ENCODE measurements around the gene RPL13A.
A peak's percentile ranks its signal among the peaks of the same experiment; 100 is the strongest.

The RPL13A gene

GRCh38 chr19:49468199-49468598 lies 19.2 kb upstream of the RPL13A start:
- no peak for TF ChIP-seq TEAD4 (IDR thresholded peaks at IDR 0.05)
- TF ChIP-seq YY1 (IDR thresholded peaks at IDR 0.05; ENCODE audit: low read depth) = no peak
- TF ChIP-seq, protein P1, sequence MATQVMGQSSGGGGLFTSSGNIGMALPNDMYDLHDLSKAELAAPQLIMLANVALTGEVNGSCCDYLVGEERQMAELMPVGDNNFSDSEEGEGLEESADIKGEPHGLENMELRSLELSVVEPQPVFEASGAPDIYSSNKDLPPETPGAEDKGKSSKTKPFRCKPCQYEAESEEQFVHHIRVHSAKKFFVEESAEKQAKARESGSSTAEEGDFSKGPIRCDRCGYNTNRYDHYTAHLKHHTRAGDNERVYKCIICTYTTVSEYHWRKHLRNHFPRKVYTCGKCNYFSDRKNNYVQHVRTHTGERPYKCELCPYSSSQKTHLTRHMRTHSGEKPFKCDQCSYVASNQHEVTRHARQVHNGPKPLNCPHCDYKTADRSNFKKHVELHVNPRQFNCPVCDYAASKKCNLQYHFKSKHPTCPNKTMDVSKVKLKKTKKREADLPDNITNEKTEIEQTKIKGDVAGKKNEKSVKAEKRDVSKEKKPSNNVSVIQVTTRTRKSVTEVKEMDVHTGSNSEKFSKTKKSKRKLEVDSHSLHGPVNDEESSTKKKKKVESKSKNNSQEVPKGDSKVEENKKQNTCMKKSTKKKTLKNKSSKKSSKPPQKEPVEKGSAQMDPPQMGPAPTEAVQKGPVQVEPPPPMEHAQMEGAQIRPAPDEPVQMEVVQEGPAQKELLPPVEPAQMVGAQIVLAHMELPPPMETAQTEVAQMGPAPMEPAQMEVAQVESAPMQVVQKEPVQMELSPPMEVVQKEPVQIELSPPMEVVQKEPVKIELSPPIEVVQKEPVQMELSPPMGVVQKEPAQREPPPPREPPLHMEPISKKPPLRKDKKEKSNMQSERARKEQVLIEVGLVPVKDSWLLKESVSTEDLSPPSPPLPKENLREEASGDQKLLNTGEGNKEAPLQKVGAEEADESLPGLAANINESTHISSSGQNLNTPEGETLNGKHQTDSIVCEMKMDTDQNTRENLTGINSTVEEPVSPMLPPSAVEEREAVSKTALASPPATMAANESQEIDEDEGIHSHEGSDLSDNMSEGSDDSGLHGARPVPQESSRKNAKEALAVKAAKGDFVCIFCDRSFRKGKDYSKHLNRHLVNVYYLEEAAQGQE (IDR thresholded peaks at IDR 0.05; ENCODE audit: low read depth) = no peak
- TF ChIP-seq, protein P2, sequence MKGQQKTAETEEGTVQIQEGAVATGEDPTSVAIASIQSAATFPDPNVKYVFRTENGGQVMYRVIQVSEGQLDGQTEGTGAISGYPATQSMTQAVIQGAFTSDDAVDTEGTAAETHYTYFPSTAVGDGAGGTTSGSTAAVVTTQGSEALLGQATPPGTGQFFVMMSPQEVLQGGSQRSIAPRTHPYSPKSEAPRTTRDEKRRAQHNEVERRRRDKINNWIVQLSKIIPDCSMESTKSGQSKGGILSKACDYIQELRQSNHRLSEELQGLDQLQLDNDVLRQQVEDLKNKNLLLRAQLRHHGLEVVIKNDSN (IDR thresholded peaks at IDR 0.05) = peak; percentile 82
- no peak for TF ChIP-seq EGR1 (IDR thresholded peaks at IDR 0.05)

DNA sequence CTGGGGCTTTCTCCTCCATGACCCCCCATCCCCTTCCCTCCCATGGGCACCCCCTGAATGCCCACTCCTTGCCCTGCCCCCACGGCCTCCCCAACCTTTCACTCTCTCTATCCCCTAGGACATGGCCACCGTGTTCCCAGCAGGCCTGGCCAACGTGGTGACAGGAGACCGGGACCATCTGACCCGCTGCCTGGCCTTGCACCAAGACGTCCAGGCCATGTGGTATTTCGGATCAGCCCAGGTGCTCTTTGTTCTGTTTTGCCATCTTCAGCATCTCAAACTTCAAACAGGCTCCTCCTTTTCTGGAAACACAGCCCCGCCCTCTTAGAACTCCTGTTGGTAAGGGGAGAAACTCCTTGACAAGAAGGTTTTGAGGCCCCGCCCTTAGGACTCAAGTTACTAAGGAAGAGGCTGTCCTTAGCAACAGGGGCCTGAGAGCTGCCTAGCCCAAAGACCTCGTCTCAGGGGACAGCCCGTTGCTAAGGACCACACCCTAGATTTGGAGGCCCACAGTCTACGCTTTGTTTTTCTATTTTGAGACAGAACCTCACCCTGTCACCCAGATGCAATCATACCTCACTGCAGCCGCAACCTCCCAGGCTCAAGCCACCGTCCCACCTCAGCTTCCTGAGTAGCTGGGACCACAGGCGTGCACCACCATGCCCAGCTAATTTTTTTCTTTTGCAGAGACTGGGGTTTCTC lies 18.5 kb upstream of the RPL13A start:
- TF ChIP-seq EP300 (IDR thresholded peaks at IDR 0.05; ENCODE audit: borderline replicate concordance) = no peak
- TF ChIP-seq EGR1 (IDR thresholded peaks at IDR 0.05) = no peak
- no peak for TF ChIP-seq FOXM1 (IDR thresholded peaks at IDR 0.05; ENCODE audit: borderline replicate concordance, low read depth)
- no peak for TF ChIP-seq ZBTB7A (IDR thresholded peaks at IDR 0.05; ENCODE audit: low read depth)
- TF ChIP-seq MAX (IDR thresholded peaks at IDR 0.05) = no peak
- no peak for TF ChIP-seq TEAD4 (IDR thresholded peaks at IDR 0.05)
- no peak for TF ChIP-seq YY1 (IDR thresholded peaks at IDR 0.05; ENCODE audit: low read depth)
- TF ChIP-seq NFIC (IDR thresholded peaks at IDR 0.05) = no peak
- TF ChIP-seq TAF1 (IDR thresholded peaks at IDR 0.05; ENCODE audit: low read depth) = no peak
- TF ChIP-seq, protein P2 (IDR thresholded peaks at IDR 0.05) = no peak
- TF ChIP-seq, protein P1 (IDR thresholded peaks at IDR 0.05; ENCODE audit: low read depth) = no peak
- no peak for TF ChIP-seq CEBPB (IDR thresholded peaks at IDR 0.05)
- no peak for TF ChIP-seq RAD21 (IDR thresholded peaks at IDR 0.05; ENCODE audit: low read depth)
- TF ChIP-seq TCF12 (IDR thresholded peaks at IDR 0.05; ENCODE audit: low read depth) = no peak
- TF ChIP-seq CREB1 (IDR thresholded peaks at IDR 0.05; ENCODE audit: low read depth) = no peak

- TF ChIP-seq, protein P1 (IDR thresholded peaks at IDR 0.05; ENCODE audit: low read depth) = no peak
- TF ChIP-seq TEAD4 (IDR thresholded peaks at IDR 0.05) = no peak
- TF ChIP-seq FOXM1 (IDR thresholded peaks at IDR 0.05; ENCODE audit: borderline replicate concordance, low read depth) = no peak
- no peak for TF ChIP-seq ZBTB7A (IDR thresholded peaks at IDR 0.05; ENCODE audit: low read depth)
- peak; percentile 21; the same call in 1 of the 2 replicates for TF ChIP-seq RAD21 (IDR thresholded peaks at IDR 0.05; ENCODE audit: low read depth)
- TF ChIP-seq EP300 (IDR thresholded peaks at IDR 0.05; ENCODE audit: borderline replicate concordance) = no peak
- no peak for TF ChIP-seq TAF1 (IDR thresholded peaks at IDR 0.05; ENCODE audit: low read depth)
- TF ChIP-seq, protein P2 (IDR thresholded peaks at IDR 0.05) = no peak
Observed at GRCh38 chr19:49469828-49470614, 17.4 kb upstream of the RPL13A start.

DNA sequence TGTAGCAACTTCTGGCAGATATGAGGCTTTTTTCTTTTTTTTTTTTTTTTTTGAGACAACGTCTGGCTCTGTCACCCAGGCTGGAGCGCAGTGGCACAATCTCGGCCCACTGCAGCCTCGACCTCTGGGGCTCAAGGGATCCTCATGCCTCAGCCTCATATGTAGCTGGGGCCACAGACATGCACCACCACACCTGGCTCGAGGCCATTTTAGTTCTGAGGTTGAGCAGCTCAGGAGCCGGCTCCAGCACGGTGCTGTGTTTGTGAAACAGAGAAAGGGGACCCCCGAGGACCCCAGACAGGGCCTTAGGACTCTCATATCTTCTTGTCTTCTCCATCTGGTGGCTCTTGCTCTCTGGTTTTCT lies 16.8 kb upstream of the RPL13A start:
- TF ChIP-seq CREB1 (IDR thresholded peaks at IDR 0.05; ENCODE audit: low read depth) = no peak
- TF ChIP-seq, protein P2 (IDR thresholded peaks at IDR 0.05) = no peak
- TF ChIP-seq NFIC (IDR thresholded peaks at IDR 0.05) = no peak
- TF ChIP-seq EGR1 (IDR thresholded peaks at IDR 0.05) = no peak
- TF ChIP-seq TAF1 (IDR thresholded peaks at IDR 0.05; ENCODE audit: low read depth) = no peak
- no peak for TF ChIP-seq MAX (IDR thresholded peaks at IDR 0.05)
- no peak for TF ChIP-seq YY1 (IDR thresholded peaks at IDR 0.05; ENCODE audit: low read depth)
- no peak for TF ChIP-seq TEAD4 (IDR thresholded peaks at IDR 0.05)
- no peak for TF ChIP-seq EP300 (IDR thresholded peaks at IDR 0.05; ENCODE audit: borderline replicate concordance)
- no peak for TF ChIP-seq TCF12 (IDR thresholded peaks at IDR 0.05; ENCODE audit: low read depth)
- TF ChIP-seq RAD21 (IDR thresholded peaks at IDR 0.05; ENCODE audit: low read depth) = no peak
- TF ChIP-seq ZBTB7A (IDR thresholded peaks at IDR 0.05; ENCODE audit: low read depth) = no peak
- no peak for TF ChIP-seq CEBPB (IDR thresholded peaks at IDR 0.05)
- TF ChIP-seq, protein P1 (IDR thresholded peaks at IDR 0.05; ENCODE audit: low read depth) = no peak
- TF ChIP-seq FOXM1 (IDR thresholded peaks at IDR 0.05; ENCODE audit: borderline replicate concordance, low read depth) = no peak

Data from Ishikawa (cell line).